PC-9 (cell line): ENCODE data around the gene POLDIP3. TPM values are rescaled to one million over a fixed set of nuclear protein-coding genes. Genes with fewer than 3 reads are reported as not detected.
A peak's percentile ranks its signal among the peaks of the same experiment; 100 is the strongest.
"Not testable (repeated sequence)": the region's sequence is repeated elsewhere in the genome, so short reads cannot be mapped to it uniquely, and the experiment has no call there.

Experiments used
- BruUV-seq: library from RNA; stranded (reverse); fragments of 400-500 nt; replicated peaks from 2 replicates; lab custom pipeline; 2021; lab: Mats Ljungman, UMichigan
- CTCF ChIA-PET: fragments of 300-600 bp; sonication (Branson Sonifier 250); formaldehyde crosslinking; loops from one replicate; lab custom pipeline; 2022; ENCODE audit warnings: antibody characterized with exemption; lab: Charles Lee
- POLR2A ChIA-PET: fragments of 300-600 bp; sonication (Branson Sonifier 250); formaldehyde crosslinking; loops from one replicate; lab custom pipeline; 2022; ENCODE audit warnings: antibody characterized with exemption; ENCODE audit not compliant: unreplicated experiment; lab: Charles Lee
- DNase-seq, 2 experiments: peaks; one replicate each; pipeline versions ENCODE4 v3.0.0 to v3.0.0-alpha.2; 2015 to 2022; ENCODE audit warnings: mixed read lengths in 1 of 2
- H2AFZ ChIP-seq: fragments of 200-600 bp; sonication (generic); 2 replicates; pipeline ENCODE4 v1.8.1; 2017; ENCODE audit warnings: antibody characterized with exemption
- H3F3A ChIP-seq: fragments of 200-600 bp; sonication (generic); 2 replicates; pipeline ENCODE4 v1.8.1; 2017; ENCODE audit warnings: antibody characterized with exemption, mild to moderate bottlenecking, low read depth; ENCODE audit not compliant: insufficient read depth
- H3K27ac ChIP-seq: fragments of 200-600 bp; sonication (generic); 2 replicates; pipeline ENCODE4 v1.6.1; 2016; ENCODE audit warnings: mixed run types
- H3K27me3 ChIP-seq: fragments of 200-600 bp; sonication (generic); 2 replicates; pipeline ENCODE4 v1.6.1; 2016; ENCODE audit warnings: low read depth, mixed run types; ENCODE audit not compliant: insufficient read depth
- H3K36me3 ChIP-seq: fragments of 200-600 bp; sonication (generic); 2 replicates; pipeline ENCODE4 v1.6.1; 2016; ENCODE audit warnings: low read depth, mixed run types
- H3K4me1 ChIP-seq: fragments of 200-600 bp; sonication (generic); replicated peaks from 2 replicates; pipeline ENCODE4 v1.6.1; 2016; ENCODE audit warnings: mixed run types; ENCODE audit not compliant: insufficient read depth
- H3K4me2 ChIP-seq: fragments of 200-600 bp; sonication (generic); 2 replicates; pipeline ENCODE4 v1.6.1; 2017; ENCODE audit warnings: mixed run types
- H3K4me3 ChIP-seq: fragments of 200-600 bp; sonication (generic); 2 replicates; pipeline ENCODE4 v1.6.1; 2016; ENCODE audit warnings: mixed run types
- H3K79me2 ChIP-seq: fragments of 200-600 bp; sonication (generic); 2 replicates; pipeline ENCODE4 v1.6.1; 2017; ENCODE audit warnings: low read depth, mixed run types
- H3K9me2 ChIP-seq: fragments of 200-600 bp; sonication (generic); 2 replicates; pipeline ENCODE4 v1.8.1; 2017; ENCODE audit warnings: mild to moderate bottlenecking; ENCODE audit not compliant: insufficient read depth
- H3K9me3 ChIP-seq: fragments of 200-600 bp; sonication (generic); 2 replicates; pipeline ENCODE4 v1.8.1; 2016; ENCODE audit warnings: low read depth; ENCODE audit not compliant: insufficient read depth
- H4K20me1 ChIP-seq: fragments of 200-600 bp; sonication (generic); 2 replicates; pipeline ENCODE4 v1.8.1; 2017; ENCODE audit not compliant: insufficient read depth
- CTCF ChIP-seq: fragments of 200-600 bp; sonication (generic); conservative IDR thresholded peaks from 2 replicates; pipeline ENCODE4 v1.6.1; 2017; ENCODE audit warnings: mixed run types, antibody characterized with exemption, mild to moderate bottlenecking, moderate library complexity
- EZH2 ChIP-seq: fragments of 200-600 bp; sonication (generic); IDR thresholded peaks from 2 replicates; pipeline ENCODE4 v1.8.0; 2017; ENCODE audit warnings: antibody characterized with exemption, low read depth
- intact Hi-C: fragments of 100-400 bp; cut with micrococcal nuclease; formaldehyde crosslinking; loops from one replicate; pipeline ENCODE4 v1.10.0; 2022; ENCODE audit not compliant: unreplicated experiment
- total RNA-seq: library from RNA; stranded (reverse); gene quantifications from 2 replicates; pipeline ENCODE4 v1.2.3, GENCODE V29; 2021

Gene POLDIP3
- total RNA-seq, 1 experiment from 2014 or later, result 62.9 TPM

- peaks cover 26% of the 10 kb centered on the region for H3K79me2 ChIP-seq
- CTCF ChIA-PET, result interaction anchor here (0.5 kb wide), 1 partner anchor 26 kb away, joined by 6 read pairs; no protein-coding TSS in a partner anchor
- H4K20me1 ChIP-seq, result peaks cover 9% of the 10 kb centered on the region; the same call in 1 of the 2 replicates
- peaks cover 5% of the 10 kb centered on the region; the same call in 1 of the 2 replicates for H3K4me1 ChIP-seq
- H3K9me3 ChIP-seq, result no peaks in the 10 kb centered on the region
- POLR2A ChIA-PET, result interaction anchor here (0.7 kb wide), 1 partner anchor 508 kb away, joined by 4 read pairs; no protein-coding TSS in a partner anchor
- DNase-seq, result peak in 1 of 2 experiments; percentile 70
- peak overlapping the region; percentile 60; the same call in 1 of the 2 replicates for H2AFZ ChIP-seq
- peaks cover 27% of the 10 kb centered on the region for H3F3A ChIP-seq
- H3K27ac ChIP-seq, result 0 out of 2 replicates have a peak overlapping the region, but pooled peaks have one; percentile 53
- TF ChIP-seq EZH2, result no peak
- no peak for TF ChIP-seq CTCF
- H3K4me2 ChIP-seq, result peak overlapping the region; percentile 93
- BruUV-seq, result TSS peak; percentile 69
- peaks cover 29% of the 10 kb centered on the region for H3K36me3 ChIP-seq
- H3K4me3 ChIP-seq, result peak overlapping the region; percentile 92
- H3K27me3 ChIP-seq, result no peaks in the 10 kb centered on the region
- intact Hi-C loops, result no loop called here
- H3K9me2 ChIP-seq, result no peaks in the 10 kb centered on the region
Measured at GRCh38 chr22:42581762-42582716, 32.6 kb downstream of the POLDIP3 start.

- BruUV-seq, result TSS peak; percentile 70
- H4K20me1 ChIP-seq, H3K27me3 ChIP-seq, H3K4me1 ChIP-seq, H3K9me2 ChIP-seq, H3K9me3 ChIP-seq, CTCF ChIA-PET, intact Hi-C loops: not testable (repeated sequence)
- H2AFZ ChIP-seq, result peak overlapping the region; percentile 60; the same call in 1 of the 2 replicates
- H3K27ac ChIP-seq, result 0 out of 2 replicates have a peak overlapping the region, but pooled peaks have one; percentile 53
- peak in 1 of 2 experiments; percentile 21 for DNase-seq
- H3K4me2 ChIP-seq, result peak overlapping the region; percentile 93
- H3K79me2 ChIP-seq, result peaks cover 26% of the 10 kb centered on the region
- peaks cover 24% of the 10 kb centered on the region for H3K36me3 ChIP-seq
- peak overlapping the region; percentile 92 for H3K4me3 ChIP-seq
- POLR2A ChIA-PET, result interaction anchor here (1.1 kb wide), 1 partner anchor 641 kb away, joined by 4 read pairs; no protein-coding TSS in a partner anchor
- H3F3A ChIP-seq, result peaks cover 23% of the 10 kb centered on the region
Measured at GRCh38 chr22:42581194-42581761, 33.4 kb downstream of the POLDIP3 start.

GRCh38 chr22:42580040-42580439 is 34.6 kb downstream of the POLDIP3 start:
- Histone ChIP-seq H3K79me2 (peaks cover 26% of the 10 kb centered on the region), H3K36me3 (peaks cover 24% of the 10 kb centered on the region), H3F3A (peaks cover 23% of the 10 kb centered on the region)
- H3K27ac ChIP-seq, H3K4me1 ChIP-seq, H3K9me2 ChIP-seq, CTCF ChIA-PET, H4K20me1 ChIP-seq, H2AFZ ChIP-seq, H3K4me2 ChIP-seq, H3K4me3 ChIP-seq, H3K27me3 ChIP-seq, H3K9me3 ChIP-seq, POLR2A ChIA-PET, BruUV-seq, DNase-seq, intact Hi-C loops: not testable (repeated sequence)
